MCF 10A (cell line): ENCODE measurements around the gene NUDCD3. TPM values are rescaled to one million over a fixed set of nuclear protein-coding genes. Genes with fewer than 3 reads are reported as not detected.

Experiments
- BruUV-seq: library from RNA; stranded (reverse); fragments of 400-500 nt; replicated peaks from 2 replicates; lab custom pipeline; 2021; lab: Mats Ljungman, UMichigan
- CTCF ChIA-PET: fragments of 300-600 bp; sonication (Branson Sonifier 250); formaldehyde crosslinking; extraction: SDS; loops from one replicate; lab custom pipeline; 2021; ENCODE audit warnings: antibody characterized with exemption, inconsistent platforms; lab: Yijun Ruan, JAX
- POLR2A ChIA-PET: fragments of 300-600, 350-650 bp; sonication (Branson Sonifier 250); formaldehyde crosslinking; extraction: SDS; loops from one replicate; lab custom pipeline; 2020; ENCODE audit warnings: antibody characterized with exemption, inconsistent platforms; lab: Yijun Ruan, JAX
- DNase-seq: peaks from one replicate; pipeline ENCODE4 v3.0.0-alpha.2; 2018; ENCODE audit not compliant: unreplicated experiment
- H3K27ac Mint-ChIP-seq: one replicate; pipeline ENCODE4 v1.8.0; 2022; ENCODE audit warnings: mild to moderate bottlenecking, low read depth, mixed read lengths; ENCODE audit not compliant: unreplicated experiment
- H3K27me3 Mint-ChIP-seq: one replicate; pipeline ENCODE4 v1.8.0; 2022; ENCODE audit warnings: mixed read lengths; ENCODE audit not compliant: insufficient read depth, unreplicated experiment
- H3K36me3 Mint-ChIP-seq: one replicate; pipeline ENCODE4 v1.8.0; 2022; ENCODE audit warnings: mild to moderate bottlenecking, moderate library complexity, mixed read lengths; ENCODE audit not compliant: insufficient read depth, unreplicated experiment
- H3K4me1 Mint-ChIP-seq: one replicate; pipeline ENCODE4 v1.8.0; 2022; ENCODE audit warnings: mixed read lengths; ENCODE audit not compliant: insufficient read depth, unreplicated experiment
- H3K4me3 Mint-ChIP-seq: one replicate; pipeline ENCODE4 v1.8.0; 2022; ENCODE audit warnings: mild to moderate bottlenecking, moderate library complexity, mixed read lengths; ENCODE audit not compliant: unreplicated experiment
- H3K9me3 Mint-ChIP-seq: one replicate; pipeline ENCODE4 v1.8.0; 2022; ENCODE audit warnings: mixed read lengths; ENCODE audit not compliant: unreplicated experiment
- intact Hi-C: fragments of 100-400 bp; cut with micrococcal nuclease; formaldehyde crosslinking; loops from 2 replicates; pipeline ENCODE4 v1.14.1; 2022
- total RNA-seq: library from RNA; stranded (reverse); gene quantifications from 2 replicates; pipeline ENCODE4 v1.2.3, GENCODE V29; 2022
- TF ChIP-seq, protein P1 (sequence below): fragments of 200-600 bp; IDR thresholded peaks from one replicate; pipeline ENCODE4 v1.8.0; 2022; ENCODE audit warnings: antibody characterized with exemption, mild to moderate bottlenecking; ENCODE audit not compliant: unreplicated experiment

NUDCD3 gene
- total RNA-seq, 1 experiment from 2014 or later: 85.5 TPM

DNA sequence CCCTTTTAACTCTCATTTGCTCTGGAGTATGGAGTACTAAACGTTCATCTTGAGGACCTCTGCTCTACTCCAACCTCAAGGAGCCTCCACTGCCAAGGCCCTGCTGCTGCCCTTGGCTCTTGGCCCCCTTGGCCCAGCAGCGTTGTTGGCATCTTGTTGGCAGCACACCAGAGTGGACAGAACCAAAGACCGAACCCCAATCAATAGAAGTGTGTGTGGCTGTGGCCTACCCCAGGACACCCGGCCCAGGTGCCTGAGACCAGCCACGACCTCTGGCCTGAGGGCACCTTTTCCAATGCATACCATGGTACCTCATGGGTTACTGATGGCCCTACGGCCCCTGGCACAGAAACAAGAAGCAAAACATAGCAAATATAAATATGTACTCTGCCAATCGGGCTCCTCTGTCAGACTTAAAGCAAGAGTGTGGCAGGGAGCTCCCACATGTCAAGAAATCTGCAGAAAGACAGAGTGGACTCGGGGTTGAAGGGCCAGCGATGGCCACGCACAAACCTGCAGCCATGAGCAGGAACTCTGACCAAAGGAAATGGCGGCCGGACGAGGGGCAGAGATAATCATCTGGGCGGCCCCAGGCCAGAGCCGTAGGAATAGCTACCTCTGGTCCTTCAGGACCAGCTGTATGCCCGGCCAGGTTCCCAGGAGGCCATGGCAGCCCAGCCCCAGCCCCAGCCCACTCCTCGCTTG is 47.8 kb upstream of the NUDCD3 start:
- no TSS peak for BruUV-seq
- H3K4me3 Mint-ChIP-seq: no peak overlapping the region
- H3K36me3 Mint-ChIP-seq: no peaks in the 10 kb centered on the region
- intact Hi-C loops: no loop called here
- POLR2A ChIA-PET: interaction anchor here (0.7 kb wide), 1 partner anchor 48 kb away, joined by 4 read pairs; the partner anchor contains the start of gene NUDCD3
- no peaks in the 10 kb centered on the region for H3K27me3 Mint-ChIP-seq
- CTCF ChIA-PET: no interaction called here
- peaks cover 5% of the 10 kb centered on the region for H3K4me1 Mint-ChIP-seq
- H3K9me3 Mint-ChIP-seq: no peaks in the 10 kb centered on the region
- no peak for DNase-seq
- TF ChIP-seq, protein P1, sequence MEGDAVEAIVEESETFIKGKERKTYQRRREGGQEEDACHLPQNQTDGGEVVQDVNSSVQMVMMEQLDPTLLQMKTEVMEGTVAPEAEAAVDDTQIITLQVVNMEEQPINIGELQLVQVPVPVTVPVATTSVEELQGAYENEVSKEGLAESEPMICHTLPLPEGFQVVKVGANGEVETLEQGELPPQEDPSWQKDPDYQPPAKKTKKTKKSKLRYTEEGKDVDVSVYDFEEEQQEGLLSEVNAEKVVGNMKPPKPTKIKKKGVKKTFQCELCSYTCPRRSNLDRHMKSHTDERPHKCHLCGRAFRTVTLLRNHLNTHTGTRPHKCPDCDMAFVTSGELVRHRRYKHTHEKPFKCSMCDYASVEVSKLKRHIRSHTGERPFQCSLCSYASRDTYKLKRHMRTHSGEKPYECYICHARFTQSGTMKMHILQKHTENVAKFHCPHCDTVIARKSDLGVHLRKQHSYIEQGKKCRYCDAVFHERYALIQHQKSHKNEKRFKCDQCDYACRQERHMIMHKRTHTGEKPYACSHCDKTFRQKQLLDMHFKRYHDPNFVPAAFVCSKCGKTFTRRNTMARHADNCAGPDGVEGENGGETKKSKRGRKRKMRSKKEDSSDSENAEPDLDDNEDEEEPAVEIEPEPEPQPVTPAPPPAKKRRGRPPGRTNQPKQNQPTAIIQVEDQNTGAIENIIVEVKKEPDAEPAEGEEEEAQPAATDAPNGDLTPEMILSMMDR: no peak
- no peak overlapping the region for H3K27ac Mint-ChIP-seq

DNA sequence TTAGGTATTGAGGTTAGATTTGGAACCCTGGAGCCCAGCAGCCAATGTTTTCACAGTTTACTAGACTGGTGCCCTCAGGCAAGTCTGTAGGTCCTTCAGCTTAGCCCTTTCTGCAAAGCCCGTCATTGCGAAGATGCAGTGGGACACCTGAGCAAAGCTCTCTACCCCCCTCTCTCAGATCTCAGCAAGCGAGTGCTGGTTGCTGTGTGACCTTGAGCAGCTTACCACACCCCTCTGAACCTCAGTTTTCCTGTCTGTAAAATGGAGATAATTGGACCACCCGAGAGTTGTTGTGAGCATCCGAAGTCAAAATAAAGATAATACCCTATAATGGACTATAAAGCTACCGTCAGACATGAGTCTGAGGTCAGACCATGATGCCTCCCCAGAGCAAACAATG is 47.0 kb upstream of the NUDCD3 start:
- Mint-ChIP-seq H3K4me3 (no peak overlapping the region), H3K4me1 (no peaks in the 10 kb centered on the region), H3K36me3 (no peaks in the 10 kb centered on the region), H3K9me3 (no peaks in the 10 kb centered on the region), H3K27ac (no peak overlapping the region), H3K27me3 (no peaks in the 10 kb centered on the region)
- TF ChIP-seq, protein P1: no peak
- intact Hi-C loops: no loop called here
- ChIA-PET CTCF (interaction anchor here (0.7 to 1.7 kb wide), 2 partner anchors 30 to 48 kb away, joined by 3 to 5 read pairs; no protein-coding TSS in a partner anchor), POLR2A (interaction anchor here (0.7 kb wide), 1 partner anchor 62 kb away, joined by 3 read pairs; no protein-coding TSS in a partner anchor)
- DNase-seq: no peak
- no TSS peak for BruUV-seq

DNA sequence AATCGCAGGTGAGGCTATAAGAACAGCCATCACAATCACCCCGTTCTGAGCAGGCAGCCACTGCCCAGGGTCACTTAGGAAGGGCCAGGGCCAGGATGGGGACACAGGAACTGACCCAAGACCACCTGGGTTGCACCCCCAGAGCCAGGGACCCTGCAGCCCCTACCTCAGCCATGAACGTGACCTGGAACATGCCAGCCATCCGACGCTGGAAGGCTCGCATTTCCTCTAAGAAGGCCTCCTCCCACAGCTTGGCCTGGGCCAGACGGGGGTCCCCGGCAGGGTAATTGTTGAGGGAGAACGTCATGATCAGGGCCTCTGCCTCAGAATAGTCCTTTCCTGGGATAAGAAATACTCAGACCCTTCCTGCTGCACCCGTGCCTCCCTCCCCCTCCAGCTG is 45.6 kb upstream of the NUDCD3 start:
- H3K27ac Mint-ChIP-seq: no peak overlapping the region
- TF ChIP-seq, protein P1: no peak
- DNase-seq: no peak
- H3K9me3 Mint-ChIP-seq: no peaks in the 10 kb centered on the region
- ChIA-PET CTCF (interaction anchor here (1.5 to 2.4 kb wide), 4 partner anchors 10 to 31 kb away, joined by 4 to 12 read pairs (median 6); no protein-coding TSS in a partner anchor), POLR2A (no interaction called here)
- no peak overlapping the region for H3K4me3 Mint-ChIP-seq
- no peaks in the 10 kb centered on the region for H3K27me3 Mint-ChIP-seq
- H3K4me1 Mint-ChIP-seq: peaks cover 3% of the 10 kb centered on the region
- intact Hi-C loops: no loop called here
- BruUV-seq: no TSS peak
- H3K36me3 Mint-ChIP-seq: no peaks in the 10 kb centered on the region

DNA sequence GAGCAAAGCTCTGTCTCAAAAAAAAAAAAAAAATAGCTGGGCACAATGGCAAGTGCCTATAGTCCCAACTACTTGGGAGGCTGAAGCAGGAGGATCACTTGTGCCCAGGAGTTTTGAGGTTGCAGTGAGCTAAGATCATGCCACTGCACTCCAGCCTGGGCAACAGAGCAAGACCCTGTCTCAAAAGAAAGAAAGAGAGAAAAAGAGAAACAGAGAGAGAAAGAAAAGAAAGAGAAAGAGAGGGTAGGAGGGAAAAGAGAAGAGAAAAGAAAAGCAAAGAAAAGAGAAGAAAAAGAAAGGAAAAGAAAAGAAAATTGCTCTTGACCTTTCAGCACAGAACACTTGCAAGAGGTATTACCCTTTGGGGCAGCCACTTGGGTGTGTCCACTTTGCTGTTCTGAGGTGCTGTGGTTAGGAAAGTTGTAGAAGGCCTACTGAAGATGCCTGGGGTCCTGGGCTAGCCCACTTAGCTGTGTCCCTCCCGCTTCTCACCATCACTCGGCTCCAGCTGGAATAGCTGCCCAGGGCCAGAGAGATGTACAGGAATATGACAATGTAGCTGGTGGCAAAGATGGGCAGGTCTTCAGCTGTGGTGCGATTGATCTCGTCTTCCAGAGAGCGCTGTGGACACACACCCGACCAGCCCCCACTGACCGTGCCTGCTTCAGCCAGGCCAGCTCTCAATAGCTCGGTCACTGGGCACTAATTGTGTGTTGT is 45.0 kb upstream of the NUDCD3 start:
- Mint-ChIP-seq H3K27me3 (no peaks in the 10 kb centered on the region), H3K4me3 (no peak overlapping the region), H3K9me3 (no peaks in the 10 kb centered on the region), H3K27ac (no peak overlapping the region), H3K36me3 (no peaks in the 10 kb centered on the region), H3K4me1 (peaks cover 9% of the 10 kb centered on the region)
- POLR2A ChIA-PET: no interaction called here
- no peak for DNase-seq
- TF ChIP-seq, protein P1: no peak
- intact Hi-C loops: no loop called here
- BruUV-seq: no TSS peak
- CTCF ChIA-PET: interaction anchor here (0.5 to 2.4 kb wide), 6 partner anchors 10 to 343 kb away, joined by 3 to 12 read pairs (median 4); no protein-coding TSS in a partner anchor
